ENCODE measurements around the gene PTX4. TPM values are rescaled to one million over a fixed set of nuclear protein-coding genes. Genes with fewer than 3 reads are reported as not detected.

Gene PTX4
- not detected in 2 replicates for total RNA-seq

DNA sequence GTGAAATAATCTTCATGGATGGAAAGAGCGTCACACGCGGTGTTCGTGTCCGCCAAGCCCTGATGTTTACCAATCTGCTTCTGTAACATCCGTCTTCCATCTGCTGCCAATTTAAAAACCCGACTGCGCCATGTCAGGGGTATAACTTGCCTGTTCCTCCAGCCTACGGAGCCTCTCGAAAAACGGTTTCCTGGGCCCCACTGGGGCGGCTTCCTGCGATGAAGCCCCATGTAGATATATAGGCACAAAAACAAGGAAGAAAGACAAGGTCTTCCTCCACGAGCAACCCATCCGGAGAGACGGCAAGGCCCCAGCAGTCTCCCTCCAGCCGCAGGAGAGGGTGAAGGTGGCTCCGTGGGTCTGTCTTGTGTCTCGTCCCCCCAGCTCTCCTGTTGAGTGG lies at the start of gene PTX4:
Gene PTX4, minus strand, starts transcription at position 326 of the 400 bp plus-strand sequence. Its CDS starts 35 bp downstream, at position 291.

GRCh38 chr16:1533443-1533951 lies 44.8 kb upstream of the PTX4 start, which contains the start of gene TMEM204:
Gene TMEM204 (plus strand): TSS chr16:1533666. CDS start chr16:1534276, 610 bp downstream.

DNA sequence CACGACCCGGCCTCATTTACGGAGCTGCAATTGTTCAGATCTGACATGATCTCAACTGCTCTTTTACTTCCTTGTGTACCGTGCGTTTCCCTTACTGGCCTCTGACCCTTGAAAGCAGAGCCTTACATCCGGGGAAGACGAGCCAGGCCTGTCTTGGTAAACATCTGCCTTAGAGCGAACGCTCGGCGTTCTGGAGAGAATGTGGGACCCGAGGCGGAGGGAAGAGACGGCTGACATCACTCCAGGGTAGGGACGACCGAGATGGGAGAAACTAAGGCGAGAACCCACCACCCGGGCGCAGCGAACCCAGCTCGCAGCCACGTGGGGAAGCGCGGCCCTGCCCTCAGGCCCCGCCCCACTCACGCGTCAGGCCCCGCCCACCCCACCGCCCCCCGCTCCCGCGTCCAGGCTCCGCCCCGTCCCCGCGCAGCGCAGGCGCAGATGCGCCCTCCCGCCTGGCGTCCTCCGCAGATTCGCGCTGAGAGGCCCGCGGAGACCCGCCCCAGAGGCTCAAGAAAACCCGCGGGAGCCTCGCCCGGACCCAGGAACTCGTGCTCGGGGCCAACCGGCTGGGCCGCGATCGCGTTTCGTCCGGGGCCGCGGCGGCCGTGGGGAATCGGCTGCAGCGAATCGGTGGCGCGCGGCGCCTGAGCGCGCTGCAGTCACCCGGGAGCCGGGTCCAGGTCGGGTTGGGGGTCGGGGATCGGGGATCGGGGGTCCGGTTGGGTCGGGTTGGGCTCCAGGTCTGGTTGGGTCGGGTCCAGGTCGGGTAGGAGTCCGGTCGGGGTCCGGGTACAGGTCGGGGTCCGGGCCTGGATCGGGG lies 4.4 kb upstream of the PTX4 start, which contains the start of gene TELO2:
Gene TELO2, plus strand, starts transcription at position 438 of the 823 bp plus-strand sequence. CDS start 922 bp downstream, outside the sequence.

GRCh38 chr16:1474796-1475551 lies 13.8 kb downstream of the PTX4 start, which contains the start of gene CLCN7:
Gene CLCN7 (minus strand): TSS chr16:1475028. CDS start chr16:1474974, 54 bp downstream.

GRCh38 chr16:1443980-1444729 lies 44.6 kb downstream of the PTX4 start, which contains the start of gene CCDC154:
Gene CCDC154 (minus strand): TSS chr16:1444556. CDS start chr16:1444322, 234 bp downstream.

Other genes with a start within 250 kb of the PTX4 start
- not detected in 2 replicates for gene TPSAB1, start 248.2 kb downstream of the PTX4 start, total RNA-seq
- gene TPSD1, start 232.9 kb downstream of the PTX4 start, total RNA-seq: not detected in 2 replicates
- gene UBE2I, start 179.3 kb downstream of the PTX4 start, total RNA-seq: 44.8 and 80.6 TPM in 2 replicates
- gene BAIAP3, start 155.3 kb downstream of the PTX4 start, total RNA-seq: 0.34 and 0.78 TPM in 2 replicates
- 63.9 and 84.4 TPM in 2 replicates for gene TSR3, start 137.1 kb downstream of the PTX4 start, total RNA-seq
- gene GNPTG, start 137.0 kb downstream of the PTX4 start, total RNA-seq: 23.9 and 47.1 TPM in 2 replicates
- gene UNKL, start 74.2 kb downstream of the PTX4 start, total RNA-seq: 3.4 and 10.1 TPM in 2 replicates
- 16.6 and 28.0 TPM in 2 replicates for gene UQCC4, start 68.2 kb downstream of the PTX4 start, total RNA-seq
- not detected in 2 replicates for gene PERCC1, start 57.9 kb downstream of the PTX4 start, total RNA-seq
- gene CCDC154, start 44.4 kb downstream of the PTX4 start, total RNA-seq: under 0.01 and 0.57 TPM in 2 replicates
- 61.9 and 142 TPM in 2 replicates for gene CLCN7, start 13.9 kb downstream of the PTX4 start, total RNA-seq
- gene TELO2, start 4.4 kb upstream of the PTX4 start, total RNA-seq: 8.5 and 14.7 TPM in 2 replicates
- gene TMEM204, start 44.7 kb upstream of the PTX4 start, total RNA-seq: under 0.01 and 0.28 TPM in 2 replicates
- gene IFT140, start 123.1 kb upstream of the PTX4 start, total RNA-seq: 10.6 and 19.1 TPM in 2 replicates
- gene CRAMP1, start 123.4 kb upstream of the PTX4 start, total RNA-seq: 5.1 and 14.0 TPM in 2 replicates
- gene JPT2, start 189.3 kb upstream of the PTX4 start, total RNA-seq: 55.7 and 84.5 TPM in 2 replicates
- 18.8 and 31.3 TPM in 2 replicates for gene MAPK8IP3, start 217.3 kb upstream of the PTX4 start, total RNA-seq

Measured in nasal cavity respiratory epithelium epithelial cell of viscerocranial mucosa (primary cell).